Large intestine (tissue), 3 donors: ENCODE measurements around the gene CRYGS. TPM values are rescaled to one million over a fixed set of nuclear protein-coding genes. Genes with fewer than 3 reads are reported as not detected.
"Not testable (repeated sequence)": the region's sequence is repeated elsewhere in the genome, so short reads cannot be mapped to it uniquely, and the experiment has no call there.

Experiments
- DNase-seq, 2 donors: peaks; one replicate each; pipeline versions ENCODE4 v3.0.0 to v3.0.0-alpha.2; 2013
- H3K27ac ChIP-seq: one replicate; pipeline ENCODE4 v1.5.1; 2013; ENCODE audit warnings: low read length
- H3K27me3 ChIP-seq: 2 replicates; pipeline ENCODE4 v1.6.1; 2013; ENCODE audit warnings: low read length; ENCODE audit not compliant: control insufficient read depth, insufficient read depth
- H3K36me3 ChIP-seq: 2 replicates; pipeline ENCODE4 v1.6.1; 2013; ENCODE audit warnings: low read length; ENCODE audit not compliant: control insufficient read depth, insufficient read depth
- H3K4me1 ChIP-seq: one replicate; pipeline ENCODE4 v1.6.1; 2013; ENCODE audit warnings: low read length; ENCODE audit not compliant: control insufficient read depth, insufficient read depth
- H3K4me3 ChIP-seq: one replicate; pipeline ENCODE4 v1.5.1; 2013; ENCODE audit warnings: low read length
- H3K9me3 ChIP-seq: one replicate; pipeline ENCODE4 v1.6.1; 2013; ENCODE audit warnings: mild to moderate bottlenecking, low read depth, low read length, moderate library complexity; ENCODE audit not compliant: control insufficient read depth
- WGBS: methylation state at CpG from one replicate; pipeline ENCODE4 v1.1.5; 2013; ENCODE audit warnings: low lambda C conversion rate; ENCODE audit not compliant: insufficient coverage; 5-methylcytosine and 5-hydroxymethylcytosine counted together
- polyA plus RNA-seq: library from polyadenylated mRNA; unstranded; fragments of 120-200 nt; gene quantifications from one replicate; pipeline ENCODE4 v1.2.1, GENCODE V29; 2013

CRYGS gene
- polyA plus RNA-seq, 1 donor, result 4.9 TPM

DNA sequence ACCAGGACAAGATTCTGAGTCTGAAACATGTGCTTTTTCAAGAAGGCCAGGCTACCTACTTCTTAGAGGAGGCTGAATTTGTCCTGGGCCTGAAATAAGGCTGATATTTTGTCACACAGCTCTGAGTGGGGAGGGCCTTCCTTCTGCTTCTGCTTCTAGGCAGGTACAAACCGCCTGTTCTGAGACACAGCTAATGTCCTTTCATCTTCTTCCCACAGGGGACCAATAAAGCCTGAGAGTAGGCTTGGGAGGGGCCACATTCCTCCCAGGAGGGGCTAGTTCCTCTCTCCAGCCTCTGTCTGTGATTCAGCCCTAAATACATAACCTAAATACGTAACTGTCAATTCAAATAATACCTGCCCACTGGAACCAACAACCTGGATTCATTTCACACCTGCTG, 34.8 kb downstream of the CRYGS start:
- H3K27ac ChIP-seq, result no peak overlapping the region
- no CpG with 5 or more reads among the region's 2 CpGs for WGBS

DNA sequence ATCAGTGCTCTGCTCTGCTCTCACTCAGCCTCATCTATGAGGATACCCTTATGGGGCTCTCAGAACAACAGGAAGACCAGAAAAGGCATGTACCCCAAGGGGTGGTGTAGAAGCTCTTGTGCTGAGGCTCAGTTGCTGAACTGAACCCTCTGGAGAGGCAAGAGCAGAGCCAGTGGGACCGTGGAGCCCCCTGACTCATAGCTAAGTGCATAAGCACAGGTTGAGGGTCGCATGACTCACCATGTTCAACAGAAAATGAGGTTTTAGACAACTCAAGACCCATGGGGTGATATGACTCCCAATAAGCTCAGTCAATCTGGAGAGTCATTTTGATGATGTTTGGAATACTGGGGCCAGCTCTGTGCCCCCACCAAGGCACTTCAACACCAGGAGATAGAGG, 37.3 kb downstream of the CRYGS start:
- Histone ChIP-seq H3K27me3 (peaks cover 14% of the 10 kb centered on the region), H3K4me1 (no peaks in the 10 kb centered on the region), H3K27ac (no peak overlapping the region), H3K4me3 (no peak overlapping the region), H3K36me3 (no peaks in the 10 kb centered on the region), H3K9me3 (no peaks in the 10 kb centered on the region)
- no peak for DNase-seq
- WGBS, result no CpG with 5 or more reads among the region's 2 CpGs

More for the DNA sequence above, 34.8 kb downstream of the CRYGS start:
- peaks cover 18% of the 10 kb centered on the region for H3K27me3 ChIP-seq
- H3K4me1 ChIP-seq, result no peaks in the 10 kb centered on the region
- no peak for DNase-seq
- H3K4me3 ChIP-seq, result no peak overlapping the region
- H3K9me3 ChIP-seq, result no peaks in the 10 kb centered on the region
- H3K36me3 ChIP-seq, result no peaks in the 10 kb centered on the region

DNA sequence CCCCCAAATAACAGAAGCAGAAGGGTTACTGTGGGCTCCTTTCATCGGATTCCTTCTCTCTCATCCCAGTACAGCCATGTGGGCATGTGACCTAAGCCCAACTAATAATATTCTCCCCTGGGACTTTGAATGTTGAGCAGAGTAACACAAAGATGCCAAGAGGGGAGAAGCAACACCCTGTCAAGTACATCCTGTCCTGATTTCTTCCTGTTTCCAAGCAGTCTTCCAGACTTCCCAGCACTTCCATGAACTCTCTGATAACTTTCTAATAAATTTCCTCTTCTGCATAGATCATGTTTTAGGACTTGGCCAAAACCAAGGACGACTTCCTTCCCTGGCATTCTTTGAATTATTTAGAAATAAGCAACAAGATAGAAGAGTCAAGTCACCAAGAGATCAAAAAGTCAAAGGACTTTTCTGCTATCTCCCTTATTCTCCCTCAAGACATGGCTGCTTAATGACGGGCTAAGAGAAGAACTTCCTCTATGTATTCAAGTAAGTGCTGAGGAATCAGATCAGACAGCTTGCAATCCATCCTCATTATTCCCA, 37.9 kb downstream of the CRYGS start:
- WGBS, result 88% methylated on average over 2 of the region's 3 CpGs
- no peak for DNase-seq
- no peaks in the 10 kb centered on the region for H3K4me1 ChIP-seq
- no peak overlapping the region for H3K27ac ChIP-seq
- no peaks in the 10 kb centered on the region for H3K36me3 ChIP-seq
- no peak overlapping the region for H3K4me3 ChIP-seq
- no peaks in the 10 kb centered on the region for H3K9me3 ChIP-seq
- peaks cover 13% of the 10 kb centered on the region for H3K27me3 ChIP-seq

DNA sequence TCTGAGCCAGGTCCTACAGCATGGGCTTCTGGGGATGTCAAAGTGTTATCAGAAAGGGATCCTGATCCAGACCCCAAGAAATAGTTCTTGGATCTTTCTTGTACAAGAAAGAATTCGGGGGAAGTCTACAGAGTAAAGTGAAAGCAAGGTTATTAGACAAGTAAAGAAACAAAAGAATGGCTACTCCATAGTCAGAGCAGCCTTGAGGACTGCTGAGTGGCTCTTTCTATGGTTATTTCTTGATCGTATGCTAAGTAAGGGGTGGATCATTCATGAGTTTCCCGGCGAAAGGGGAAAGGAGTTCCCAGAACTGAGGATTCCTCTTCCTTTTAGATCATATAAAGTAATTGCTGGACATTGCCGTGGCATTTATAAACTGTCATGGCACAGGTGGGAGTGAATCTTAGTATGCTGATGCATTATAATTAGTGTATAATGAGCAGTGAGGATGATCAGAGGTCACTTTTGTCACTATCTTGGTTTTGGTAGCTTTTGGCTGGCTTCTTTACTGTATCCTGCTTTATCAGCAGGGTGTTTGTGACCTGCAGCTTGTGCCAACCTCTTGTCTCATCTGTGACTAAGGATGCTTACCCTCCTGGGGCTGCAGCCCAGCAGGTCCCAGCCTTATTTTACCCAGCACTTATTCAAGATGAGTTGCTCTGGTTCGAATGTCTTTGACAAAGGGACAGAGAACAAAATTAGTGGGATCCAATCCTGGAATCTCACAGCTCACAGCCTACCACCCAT, 41.0 kb downstream of the CRYGS start:
- H3K4me3 ChIP-seq, result no peak overlapping the region
- H3K27ac ChIP-seq, result no peak overlapping the region
- H3K27me3 ChIP-seq, result peaks cover 11% of the 10 kb centered on the region
- H3K36me3 ChIP-seq, result no peaks in the 10 kb centered on the region
- no peaks in the 10 kb centered on the region for H3K9me3 ChIP-seq
- no CpG with 5 or more reads among the region's 6 CpGs for WGBS
- no peak for DNase-seq
- H3K4me1 ChIP-seq, result no peaks in the 10 kb centered on the region

DNA sequence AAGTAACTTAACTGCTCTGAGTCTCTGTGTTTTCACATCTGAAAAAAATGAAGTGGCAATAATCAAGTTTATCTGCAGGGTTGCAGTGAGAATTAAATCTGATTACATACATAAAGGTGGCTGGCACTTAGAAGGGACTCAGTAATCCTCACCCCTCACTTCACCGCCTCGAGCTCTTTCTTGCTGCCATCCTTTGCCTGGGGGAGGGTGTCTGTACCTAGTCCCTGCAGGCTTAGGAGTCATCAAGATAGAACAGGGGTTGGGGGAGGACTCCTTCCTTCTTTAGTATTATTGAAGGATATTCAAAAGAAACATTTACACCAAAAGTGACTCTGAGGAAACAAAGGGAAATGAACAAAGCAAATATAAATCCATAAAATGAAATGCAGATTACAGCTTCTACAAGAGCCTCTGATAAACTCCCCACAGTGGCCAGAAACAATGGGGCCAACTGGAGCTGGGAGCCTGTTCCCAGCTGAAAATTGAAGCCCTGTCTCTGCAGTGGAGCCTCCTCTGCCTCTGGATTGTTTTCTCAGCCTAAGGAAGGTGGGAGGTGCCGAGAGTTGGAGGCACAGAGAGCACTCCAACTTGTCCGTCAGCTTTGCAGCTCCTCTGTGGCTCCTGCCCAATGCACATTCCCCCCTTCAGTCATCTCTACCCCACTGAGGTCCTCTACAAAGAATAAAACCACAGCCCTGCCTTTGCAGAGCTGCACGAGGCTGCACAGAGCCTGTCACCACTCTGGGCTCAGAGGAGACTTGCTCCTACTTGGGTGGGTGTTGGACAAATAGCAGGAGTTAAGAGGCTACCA, 41.8 kb downstream of the CRYGS start:
- no CpG with 5 or more reads among the region's 5 CpGs for WGBS
- Histone ChIP-seq H3K36me3 (no peaks in the 10 kb centered on the region), H3K27ac (no peak overlapping the region), H3K4me1 (no peaks in the 10 kb centered on the region), H3K4me3 (no peak overlapping the region), H3K27me3 (peaks cover 11% of the 10 kb centered on the region), H3K9me3 (no peaks in the 10 kb centered on the region)
- DNase-seq, result no peak

DNA sequence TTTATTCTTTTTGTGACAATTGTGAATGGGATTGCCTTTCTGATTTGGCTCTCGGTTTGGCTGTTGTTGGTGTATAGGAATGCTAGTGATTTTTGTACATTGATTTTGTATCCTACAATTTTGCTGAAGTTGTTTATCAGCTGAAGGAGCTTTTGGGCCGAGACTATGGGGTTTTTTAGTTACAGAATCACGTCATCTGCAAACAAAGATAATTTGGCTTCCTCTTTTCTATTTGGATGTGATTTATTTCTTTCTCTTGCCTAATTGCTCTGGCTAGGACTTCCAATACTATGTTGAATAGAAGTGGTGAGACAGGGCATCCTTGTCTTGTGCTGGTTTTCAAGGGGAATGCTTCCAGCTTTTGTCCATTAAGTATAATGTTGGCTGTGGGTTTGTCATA, 44.2 kb downstream of the CRYGS start:
- no CpG with 5 or more reads among the region's 3 CpGs for WGBS
- not testable (repeated sequence) for H3K4me1 ChIP-seq, H3K4me3 ChIP-seq, H3K27me3 ChIP-seq, H3K9me3 ChIP-seq, H3K27ac ChIP-seq, DNase-seq, H3K36me3 ChIP-seq

DNA sequence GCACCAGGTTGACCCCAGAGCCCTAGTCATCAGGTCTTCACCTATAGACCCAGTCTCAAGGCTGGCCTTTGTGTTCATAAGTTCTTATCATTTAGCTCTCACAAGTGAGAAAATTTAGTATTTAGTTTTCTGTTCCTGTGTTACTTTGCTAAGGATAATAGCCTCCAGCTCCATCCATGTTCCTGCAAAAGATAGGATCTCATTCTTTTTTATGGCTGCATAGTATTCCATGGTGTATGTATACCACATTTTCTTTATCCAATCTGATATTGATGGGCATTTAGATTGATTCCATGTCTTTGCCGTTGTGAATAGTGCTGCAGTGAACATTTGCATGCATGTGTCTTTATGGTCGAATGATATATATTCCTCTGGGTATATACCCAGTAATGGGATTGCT, 46.2 kb downstream of the CRYGS start:
- H3K4me1 ChIP-seq, DNase-seq, H3K4me3 ChIP-seq, H3K36me3 ChIP-seq, H3K9me3 ChIP-seq, H3K27ac ChIP-seq, H3K27me3 ChIP-seq: not testable (repeated sequence)
- no CpG with 5 or more reads among the region's 2 CpGs for WGBS

DNA sequence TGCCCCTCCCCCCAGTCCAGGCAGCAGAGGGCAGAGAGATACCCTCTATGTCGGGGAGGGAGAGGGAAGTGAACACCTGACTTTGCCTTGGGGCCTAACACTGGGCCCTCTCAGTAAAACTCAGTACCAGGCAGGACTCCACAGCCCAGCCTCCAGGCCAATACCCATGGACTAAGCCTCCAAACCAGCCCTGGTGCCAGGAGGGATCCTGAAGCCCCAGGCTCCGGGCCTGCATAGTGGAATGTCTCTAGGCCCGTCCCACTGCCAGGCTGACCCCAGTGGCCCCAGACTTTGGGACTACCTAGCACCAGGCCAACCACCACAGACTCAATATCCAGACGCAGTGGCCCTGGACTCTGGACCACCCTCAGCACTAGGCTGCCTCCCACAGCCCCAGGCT, 46.6 kb downstream of the CRYGS start:
- Histone ChIP-seq H3K4me1 (peaks cover 2% of the 10 kb centered on the region), H3K27ac (no peak overlapping the region), H3K9me3 (no peaks in the 10 kb centered on the region), H3K36me3 (no peaks in the 10 kb centered on the region), H3K27me3 (peaks cover 4% of the 10 kb centered on the region), H3K4me3 (no peak overlapping the region)
- no CpG with 5 or more reads among the region's 4 CpGs for WGBS
- DNase-seq, result no peak

DNA sequence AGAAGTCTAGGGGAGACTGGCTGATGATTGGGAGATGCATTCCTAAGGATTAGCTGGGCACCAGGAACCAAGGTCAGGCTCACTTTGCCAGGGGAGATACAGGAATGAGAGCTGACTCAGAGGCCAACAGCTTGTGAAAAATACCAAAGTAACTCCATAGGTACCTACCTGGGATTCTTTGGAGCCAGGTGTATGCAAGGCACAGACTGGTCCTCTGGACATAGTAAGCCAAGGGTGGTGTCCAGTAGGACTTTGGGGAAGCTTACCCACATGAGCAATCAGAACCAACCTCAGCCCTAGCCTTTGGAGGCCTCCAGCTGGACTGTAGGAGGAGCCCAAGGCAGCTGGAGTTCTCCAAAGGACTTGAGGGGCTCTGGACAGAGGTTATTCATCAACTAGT, 47.5 kb downstream of the CRYGS start:
- H3K4me3 ChIP-seq, result no peak overlapping the region
- no peak for DNase-seq

DNA sequence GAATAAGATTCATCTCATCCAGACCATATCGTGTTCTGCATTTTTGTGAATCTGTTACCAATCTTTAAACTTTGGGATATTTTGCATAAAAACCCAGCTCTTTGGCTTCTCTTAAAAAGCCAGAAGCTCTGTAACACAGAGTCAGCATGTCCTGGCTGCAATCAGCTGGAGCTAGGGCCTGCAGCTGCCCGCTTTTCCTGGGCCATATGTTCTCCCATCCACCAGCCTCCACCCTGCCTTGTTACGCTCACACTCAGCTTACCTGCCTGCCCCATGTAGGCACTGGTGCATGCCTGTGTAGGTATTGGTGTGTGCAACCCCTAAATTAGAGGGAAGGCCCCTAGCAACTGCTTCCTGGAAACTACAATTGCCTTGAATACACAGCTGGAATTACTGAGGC, 48.2 kb downstream of the CRYGS start:
- no CpG with 5 or more reads among the region's 3 CpGs for WGBS
- Histone ChIP-seq H3K27ac (no peak overlapping the region), H3K27me3 (peaks cover 4% of the 10 kb centered on the region)

More for the DNA sequence above, 47.5 kb downstream of the CRYGS start:
- no peak overlapping the region for H3K27ac ChIP-seq
- H3K36me3 ChIP-seq, result no peaks in the 10 kb centered on the region
- H3K27me3 ChIP-seq, result peaks cover 4% of the 10 kb centered on the region
- H3K9me3 ChIP-seq, result no peaks in the 10 kb centered on the region
- H3K4me1 ChIP-seq, result peaks cover 2% of the 10 kb centered on the region

More for the DNA sequence above, 48.2 kb downstream of the CRYGS start:
- Histone ChIP-seq H3K9me3 (no peaks in the 10 kb centered on the region), H3K4me1 (peaks cover 2% of the 10 kb centered on the region), H3K36me3 (no peaks in the 10 kb centered on the region), H3K4me3 (no peak overlapping the region)
- no peak for DNase-seq
